HG02852 (cell line): ENCODE measurements around the gene VAV3.

Source experiments
- ATAC-seq: cut with Tn5 transposase; IDR thresholded peaks from one replicate; pipeline ENCODE4 v1.9.1; 2021; ENCODE audit warnings: mild to moderate bottlenecking, moderate library complexity; ENCODE audit not compliant: unreplicated experiment

VAV3 gene

DNA sequence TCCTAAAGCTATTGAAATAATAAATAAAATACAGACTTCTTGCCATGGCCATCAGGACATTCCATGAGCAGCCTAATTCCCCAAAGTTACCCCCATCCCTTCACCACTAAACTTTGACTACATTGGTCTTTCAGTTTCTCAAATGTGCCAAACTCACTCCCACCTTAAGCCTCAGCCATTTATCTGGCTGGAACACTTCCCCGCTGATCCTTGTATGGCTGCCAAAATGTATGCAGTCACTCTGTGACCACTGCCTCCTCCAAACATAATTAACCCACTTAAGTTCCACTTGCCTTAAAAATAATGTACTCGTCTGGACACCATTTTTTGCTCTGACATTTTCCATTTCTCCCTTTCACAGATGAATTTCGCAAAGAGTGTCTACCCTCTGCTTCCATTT lies 416.7 kb downstream of the VAV3 start:
- ATAC-seq, result no peak

DNA sequence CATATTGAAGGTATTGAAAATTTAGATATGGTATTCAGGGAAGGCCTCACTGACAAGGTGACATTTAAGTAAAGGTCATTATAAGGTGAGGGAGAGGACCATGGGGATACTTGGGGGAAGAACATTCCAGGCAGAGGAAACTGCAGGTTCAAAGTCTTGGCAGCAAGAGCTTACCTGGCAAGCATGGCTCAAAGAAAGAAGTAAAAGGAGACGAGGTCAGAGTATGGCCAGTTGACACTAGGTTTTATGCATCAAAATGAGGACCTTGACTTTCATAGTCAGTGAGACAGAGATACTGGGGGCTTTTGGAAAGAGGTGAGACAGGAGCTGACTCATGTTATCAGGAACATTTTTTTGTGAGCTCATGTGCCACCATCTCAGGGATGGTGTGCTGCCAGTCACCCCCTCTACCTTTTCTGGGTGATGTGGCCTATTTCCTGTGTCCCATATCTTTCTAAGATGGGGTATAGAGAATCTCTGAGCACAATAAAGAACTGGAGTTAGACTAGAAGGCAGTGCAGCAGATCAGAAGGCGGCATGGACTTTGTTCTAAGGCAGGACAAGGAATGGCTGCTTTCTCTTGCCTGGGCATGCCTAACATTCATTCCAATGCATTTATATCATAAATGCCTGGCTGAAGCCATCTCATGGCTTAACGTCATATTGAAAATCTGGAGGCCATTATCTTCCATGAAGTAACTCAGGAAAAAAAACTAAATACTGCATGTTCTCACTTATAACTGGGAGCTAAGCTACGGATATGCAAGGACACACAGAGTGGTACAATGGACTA lies 417.4 kb downstream of the VAV3 start:
- ATAC-seq, result no peak

DNA sequence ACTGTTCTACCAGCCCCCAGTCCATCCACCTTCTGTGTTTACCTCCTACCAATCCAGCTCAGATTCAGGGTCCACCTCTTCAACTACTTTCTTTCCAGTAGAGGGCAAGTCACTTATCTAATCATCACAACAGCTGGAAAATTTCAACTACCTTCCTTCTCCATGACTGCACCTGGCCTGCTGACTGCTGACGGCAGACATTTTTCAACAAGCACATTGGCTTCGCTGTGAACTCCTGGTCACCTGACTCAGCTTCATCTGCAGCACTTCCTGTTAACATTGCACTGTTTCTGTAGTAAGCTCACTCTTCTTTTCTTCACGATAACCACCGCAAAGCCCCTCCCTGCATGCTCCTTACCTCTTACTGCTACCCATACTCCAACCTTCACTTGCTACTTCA lies 418.4 kb downstream of the VAV3 start:
- ATAC-seq, result no peak

DNA sequence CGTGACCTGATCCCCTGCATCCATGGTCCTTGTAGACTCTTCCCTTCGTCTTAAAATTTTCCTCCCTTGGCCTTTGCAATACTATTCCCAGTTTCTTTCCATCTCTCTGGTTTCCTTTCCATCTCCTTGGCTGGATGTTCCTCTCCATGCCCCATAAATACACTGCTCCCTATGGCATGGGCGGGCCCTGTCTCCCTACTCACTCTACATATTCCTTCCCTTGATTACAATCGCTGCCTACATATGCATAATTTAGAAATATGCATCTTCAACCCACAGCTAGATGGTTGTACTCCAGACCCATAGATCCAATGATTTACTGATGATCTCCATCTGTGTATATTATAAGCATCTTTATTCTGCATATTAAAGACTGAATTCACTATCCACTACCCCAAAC lies 419.1 kb downstream of the VAV3 start:
- no peak for ATAC-seq

DNA sequence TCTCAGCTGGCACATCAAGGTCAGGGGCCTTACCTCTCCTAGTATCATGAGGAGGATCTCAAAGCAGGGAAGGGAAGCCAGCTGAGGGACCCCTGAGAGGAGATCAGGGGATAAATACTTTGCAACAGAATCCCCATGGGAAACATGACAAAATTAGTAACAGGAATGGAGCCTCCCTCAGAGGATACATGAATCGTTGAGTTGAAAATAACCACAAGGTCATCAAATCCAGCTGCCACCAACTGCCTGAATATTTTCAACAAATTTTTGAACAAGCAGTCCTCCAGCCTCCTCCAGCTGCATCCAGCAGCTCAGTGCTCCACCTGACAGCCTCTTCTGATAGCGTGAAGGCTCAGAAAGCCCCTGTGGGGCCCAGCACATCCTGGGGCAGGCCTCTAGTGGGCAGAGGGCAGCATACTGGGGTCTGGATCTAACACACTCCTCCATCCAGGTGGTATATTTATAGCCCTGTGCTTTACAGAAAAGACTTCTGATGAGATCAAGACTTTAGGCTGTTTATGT lies 419.9 kb downstream of the VAV3 start:
- no peak for ATAC-seq

DNA sequence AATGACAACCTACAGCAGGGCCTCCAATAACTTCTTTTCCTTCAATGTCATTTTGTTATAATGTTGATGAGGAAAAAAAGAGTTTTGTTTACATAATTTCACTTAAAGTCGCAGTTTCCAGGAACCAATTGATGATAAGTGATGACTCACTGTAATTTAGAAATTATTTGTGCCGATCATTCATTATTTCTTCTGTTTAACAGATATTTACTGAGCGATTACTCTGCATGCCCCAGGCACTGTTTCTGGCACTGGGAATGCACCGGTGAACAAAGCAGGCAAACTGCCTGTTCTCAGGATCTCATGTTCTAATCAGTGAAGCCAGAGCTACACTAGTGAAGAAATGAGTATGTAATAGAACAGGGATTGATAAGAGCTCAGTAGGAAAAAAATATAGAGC lies 420.7 kb downstream of the VAV3 start:
- no peak for ATAC-seq

DNA sequence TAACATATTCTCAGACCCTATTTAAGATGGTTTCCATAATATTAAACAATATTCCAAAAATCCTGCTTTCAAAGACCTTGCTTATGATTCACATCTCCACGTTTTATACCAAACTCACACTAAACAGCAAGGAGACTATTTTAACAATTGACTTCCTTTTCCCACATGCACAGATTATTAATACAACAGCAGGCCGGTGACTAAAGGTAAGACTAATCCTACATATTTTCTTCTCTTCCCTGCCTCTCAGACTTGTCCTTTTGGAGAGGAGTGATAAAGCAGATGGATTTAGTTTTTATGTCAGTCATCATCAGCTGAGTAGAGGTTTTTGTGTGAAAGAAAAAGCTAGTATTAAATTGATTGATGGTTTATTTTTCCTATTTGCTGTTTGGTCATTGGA lies 423.6 kb downstream of the VAV3 start:
- ATAC-seq, result no peak

DNA sequence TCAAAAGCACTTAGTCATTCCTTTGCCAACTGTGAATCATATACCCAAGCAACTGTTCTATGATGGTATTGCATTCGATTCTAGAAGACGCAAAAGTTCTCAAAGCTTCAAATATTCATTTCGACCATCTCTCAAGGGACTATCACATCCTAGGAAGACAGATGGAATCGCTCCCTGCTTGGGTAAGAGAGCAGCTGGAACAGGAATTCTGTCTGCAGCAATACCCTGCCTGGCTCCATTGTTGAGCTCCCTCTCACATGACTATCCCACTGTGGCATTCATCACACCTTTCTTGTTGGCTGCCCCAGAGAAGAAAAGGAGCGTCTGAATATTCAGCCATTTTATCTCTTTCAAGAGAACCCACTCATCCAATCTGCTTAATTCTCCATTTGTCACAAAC lies 426.5 kb downstream of the VAV3 start:
- ATAC-seq, result no peak

DNA sequence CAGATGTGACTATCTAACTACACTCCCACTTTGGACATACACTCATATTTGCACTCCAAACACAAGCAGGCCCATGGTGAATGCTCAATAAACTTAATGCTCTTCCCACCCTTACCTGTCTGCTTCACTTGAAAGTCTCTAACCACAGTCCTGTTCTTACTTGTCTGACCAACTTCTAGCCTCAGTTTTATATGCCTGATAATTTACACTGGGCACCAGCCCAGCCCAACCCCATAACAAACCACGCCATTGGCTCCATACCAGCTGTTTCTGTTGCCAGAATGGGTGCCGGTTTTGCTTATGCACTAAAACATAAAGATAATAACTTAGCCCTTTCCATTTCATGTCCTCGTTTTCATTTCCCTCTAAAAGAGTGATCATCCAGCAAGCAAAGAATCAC lies 428.7 kb downstream of the VAV3 start:
- no peak for ATAC-seq

DNA sequence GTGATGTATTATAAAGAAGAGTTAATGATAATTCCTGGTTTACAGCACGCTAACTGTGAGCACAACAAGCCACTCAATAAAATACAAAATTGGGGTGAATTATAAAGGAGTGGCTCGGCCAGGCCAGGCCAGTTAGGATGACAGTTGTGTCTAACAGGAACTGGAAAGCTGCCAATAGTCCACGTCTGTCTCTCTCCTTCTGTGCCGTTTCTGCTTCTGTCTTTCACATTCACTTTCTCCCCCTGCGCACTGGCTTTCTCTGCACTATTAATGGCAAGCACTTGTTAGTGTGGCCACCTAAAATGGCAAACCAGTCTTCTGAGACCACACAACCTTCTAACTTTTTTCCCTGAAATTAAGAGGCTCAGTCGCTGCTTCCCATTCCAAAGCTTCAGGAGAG lies 429.9 kb downstream of the VAV3 start:
- no peak for ATAC-seq

DNA sequence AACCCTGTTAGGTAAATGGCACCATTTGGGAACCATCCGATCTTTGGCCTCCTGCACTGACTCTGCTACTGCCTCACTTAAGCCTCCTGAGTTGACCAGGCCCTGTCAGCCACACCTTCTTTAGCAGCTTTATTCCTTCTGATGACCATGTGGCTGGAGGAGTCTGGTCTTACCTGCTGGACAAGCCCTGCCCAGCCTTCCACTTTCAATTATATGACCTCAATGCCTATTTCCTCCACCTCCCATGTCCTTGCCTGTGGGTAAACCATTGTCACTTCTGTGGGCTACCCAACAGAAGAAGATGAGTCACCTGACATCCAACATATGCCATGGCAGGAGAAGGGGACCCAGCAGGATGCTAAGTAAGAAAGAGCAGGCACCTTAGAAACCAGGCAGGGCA lies 430.3 kb downstream of the VAV3 start:
- no peak for ATAC-seq

DNA sequence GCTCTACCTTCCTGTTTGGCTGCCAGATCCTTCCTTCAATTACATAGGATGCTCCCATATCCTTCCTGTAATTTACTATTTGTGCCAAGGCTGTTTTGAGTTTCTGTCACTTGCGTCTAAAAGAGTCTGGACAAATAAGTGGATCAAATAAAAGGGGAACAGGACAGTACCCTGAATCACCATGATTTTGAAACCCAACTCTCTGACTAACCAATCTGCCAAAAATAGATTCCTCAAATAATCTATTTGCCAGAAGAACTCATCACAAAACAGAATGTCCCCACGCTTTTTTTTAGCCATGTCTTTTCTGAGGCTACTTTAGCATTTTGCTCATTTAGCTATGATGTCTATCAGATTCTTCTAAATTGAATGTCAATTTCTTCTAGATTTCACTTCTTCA lies 431.5 kb downstream of the VAV3 start:
- no peak for ATAC-seq

DNA sequence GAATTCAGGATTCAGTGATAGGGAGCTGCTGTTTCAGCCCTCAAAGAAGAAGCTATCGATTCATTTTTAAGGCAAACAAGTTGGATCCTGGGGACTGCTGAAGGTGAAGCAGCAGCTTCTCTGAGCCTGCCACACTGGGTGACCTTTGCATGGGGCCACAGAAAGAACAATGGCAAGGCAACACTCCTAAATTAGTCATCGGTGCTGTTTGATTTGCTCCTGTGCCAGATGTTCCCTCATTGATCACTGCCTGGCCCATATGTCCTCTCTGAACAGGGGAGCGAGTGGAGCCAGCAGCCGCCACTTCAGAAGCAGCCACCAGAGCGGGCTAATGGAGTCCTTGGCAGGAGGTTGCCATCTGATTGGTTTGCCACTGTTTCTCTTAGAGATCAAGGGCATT lies 432.7 kb downstream of the VAV3 start:
- no peak for ATAC-seq

DNA sequence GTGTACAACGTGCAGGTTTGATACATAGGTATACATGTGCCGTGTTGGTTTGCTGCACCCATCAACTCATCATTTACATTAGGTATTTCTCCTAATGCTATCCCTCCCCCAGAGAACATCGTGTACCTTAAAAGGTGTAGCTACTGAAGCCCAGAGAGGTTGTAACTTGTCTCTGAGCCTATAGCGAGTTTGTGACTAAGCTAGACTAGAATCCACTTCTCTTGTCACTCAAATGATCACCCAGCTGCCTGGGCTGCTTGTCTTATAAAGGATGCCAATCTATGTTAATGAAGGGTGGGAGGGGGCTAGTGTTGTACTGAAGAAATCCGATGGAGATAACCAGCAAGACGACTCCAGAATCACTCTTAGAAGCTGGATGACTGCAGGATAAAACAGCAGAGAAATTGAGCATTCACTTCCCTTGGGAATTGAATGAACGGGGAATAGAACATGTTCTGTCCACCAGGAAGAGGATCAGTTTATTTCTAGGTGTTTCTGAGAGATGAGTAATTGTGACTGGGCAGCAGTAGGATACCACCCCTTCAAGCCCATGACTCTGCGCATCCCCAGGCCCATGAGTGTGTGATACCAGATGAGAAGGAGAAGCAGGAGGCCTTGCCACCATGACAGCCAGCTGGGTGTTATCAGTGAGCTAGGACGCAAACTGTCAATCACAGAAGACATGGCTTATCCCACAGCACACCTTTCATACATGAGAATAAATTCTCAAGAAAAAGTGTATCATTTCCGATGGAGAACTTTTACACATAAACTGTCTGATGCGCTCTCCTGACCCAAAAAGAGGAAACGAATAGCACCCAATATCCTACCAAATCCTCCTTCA lies 433.7 kb downstream of the VAV3 start:
- no peak for ATAC-seq

DNA sequence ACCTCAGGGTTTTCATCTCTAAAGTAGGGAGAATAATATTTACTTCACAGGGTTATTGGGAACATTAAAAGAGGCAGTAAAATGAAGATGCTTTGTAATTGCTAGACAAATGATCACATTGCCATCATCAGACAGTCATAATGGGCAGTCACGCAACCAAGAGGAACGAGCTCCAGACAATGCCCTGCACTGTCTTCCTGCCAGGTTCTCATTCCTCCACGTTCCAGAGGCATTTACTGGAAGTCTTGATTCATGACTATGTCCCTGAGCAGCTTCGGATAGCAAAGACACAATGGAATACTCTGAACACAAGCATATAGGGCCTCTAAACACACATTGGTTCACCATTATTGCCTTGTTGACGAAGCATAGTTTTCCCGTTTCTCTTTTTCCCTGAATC lies 434.4 kb downstream of the VAV3 start:
- no peak for ATAC-seq

DNA sequence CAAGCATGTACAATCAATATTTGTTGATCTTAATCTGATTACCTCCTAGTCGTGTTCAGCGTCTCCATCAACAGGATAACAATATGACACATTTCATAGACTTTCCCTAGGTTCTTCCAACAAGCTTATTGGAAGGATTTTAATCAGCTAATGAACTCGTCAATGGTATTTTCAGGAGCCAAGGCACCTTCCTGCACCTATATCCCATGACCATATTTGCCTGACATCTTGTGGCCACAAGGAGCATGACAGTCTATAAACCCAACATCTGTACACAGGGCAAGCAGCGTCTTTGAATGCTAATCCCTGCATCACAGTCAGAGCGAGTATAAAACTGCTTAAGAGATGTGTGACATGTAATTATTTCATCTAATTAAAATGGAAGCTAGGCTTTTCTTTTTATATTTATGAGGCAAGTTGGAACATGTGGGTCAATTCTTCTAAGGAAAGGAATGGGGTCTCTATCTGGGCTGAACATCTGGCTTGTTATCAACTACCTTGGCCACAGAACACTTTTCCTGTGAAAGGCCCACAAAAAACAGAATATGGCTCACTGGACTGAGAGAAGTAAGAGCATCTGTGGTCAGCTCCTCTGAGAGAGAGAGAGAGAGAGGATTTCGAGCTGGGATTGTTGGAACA lies 435.4 kb downstream of the VAV3 start:
- ATAC-seq, result peak; percentile 98

DNA sequence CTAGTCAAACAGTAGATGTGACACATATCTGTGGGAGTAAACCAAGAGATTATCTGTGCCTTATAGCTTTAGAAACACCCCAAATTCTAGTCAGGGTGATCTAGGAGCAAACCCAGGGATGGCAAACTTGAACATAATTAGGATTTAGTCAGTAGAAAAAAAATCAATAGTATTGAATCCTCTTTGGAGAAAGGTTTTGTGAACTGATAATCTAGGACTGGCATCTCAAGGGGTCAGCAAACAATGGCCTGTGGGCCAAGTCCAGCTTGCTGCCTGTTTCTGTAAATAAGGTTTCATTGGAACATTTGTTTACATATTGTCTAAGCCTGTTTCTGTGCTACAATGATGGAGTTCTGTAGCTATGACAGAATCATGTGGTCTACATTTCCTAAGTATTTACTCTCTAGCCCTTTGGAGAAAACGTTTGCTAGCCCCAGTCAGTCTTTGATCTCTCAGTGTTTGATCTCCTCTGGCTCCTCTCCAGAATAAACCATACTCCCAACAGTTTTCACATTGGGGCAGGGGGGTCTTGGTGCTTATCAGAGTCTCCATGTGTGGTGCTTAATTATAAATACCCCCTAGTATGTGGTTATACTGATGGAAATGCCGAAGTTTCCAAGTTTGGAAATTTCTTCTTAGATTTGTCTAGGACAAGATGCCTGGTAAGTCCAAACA lies 438.3 kb downstream of the VAV3 start:
- ATAC-seq, result no peak

DNA sequence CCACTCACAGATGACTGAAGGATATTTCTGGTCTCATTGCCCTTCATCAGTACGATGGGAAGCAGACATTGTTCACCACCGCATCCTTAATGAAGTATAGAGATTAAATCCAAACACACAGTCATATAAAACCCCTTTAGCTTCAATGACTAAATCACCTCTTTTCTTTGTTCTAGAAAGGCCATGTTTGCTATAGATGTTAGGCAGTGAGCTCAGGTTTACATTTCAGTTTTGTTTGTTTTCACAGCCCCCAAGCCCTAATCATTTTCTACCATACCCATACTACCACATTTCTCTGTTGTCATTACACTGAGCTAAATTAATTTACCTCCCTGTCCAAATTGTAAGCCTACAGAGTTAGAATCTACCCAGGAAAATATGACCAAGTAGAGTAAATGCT lies 439.0 kb downstream of the VAV3 start:
- ATAC-seq, result no peak

DNA sequence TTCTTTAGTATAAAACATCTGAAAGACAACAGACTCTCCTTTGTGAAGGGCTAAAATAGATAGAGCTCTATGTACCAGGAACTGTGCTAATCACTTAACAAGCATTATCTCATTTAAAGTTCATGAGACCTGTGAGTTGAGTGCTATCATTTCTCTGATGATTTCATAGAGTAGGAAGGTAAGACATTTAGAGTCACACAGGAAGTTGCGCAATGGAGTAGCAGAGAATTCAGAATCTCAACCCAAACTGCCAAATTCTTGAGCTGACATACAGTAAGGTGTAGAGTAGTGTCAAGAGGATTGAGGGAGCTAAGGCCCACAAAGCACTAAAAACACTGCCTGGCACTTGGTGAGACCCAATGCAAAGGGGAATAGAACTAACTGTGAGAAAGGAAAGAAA lies 439.8 kb downstream of the VAV3 start:
- ATAC-seq, result no peak

DNA sequence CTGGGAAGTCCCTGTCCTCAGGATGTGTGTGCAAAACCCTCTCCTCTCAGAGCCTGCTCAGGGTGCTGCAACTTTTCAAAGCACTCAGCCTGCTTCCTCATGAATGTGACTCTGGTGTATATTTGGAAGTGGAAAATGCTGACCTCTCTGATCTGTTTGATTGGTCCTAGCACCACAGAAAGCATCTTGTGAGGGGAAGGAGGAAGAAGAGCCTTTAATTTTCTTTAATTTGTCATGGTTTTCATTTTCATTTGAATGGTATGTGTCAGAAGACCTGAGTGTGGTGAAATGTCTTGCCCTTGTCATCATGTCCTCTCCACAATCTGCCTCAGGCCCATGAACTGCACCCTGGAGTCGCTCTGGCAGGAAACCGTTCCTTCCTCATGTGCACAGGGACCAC lies 440.7 kb downstream of the VAV3 start:
- ATAC-seq, result no peak

DNA sequence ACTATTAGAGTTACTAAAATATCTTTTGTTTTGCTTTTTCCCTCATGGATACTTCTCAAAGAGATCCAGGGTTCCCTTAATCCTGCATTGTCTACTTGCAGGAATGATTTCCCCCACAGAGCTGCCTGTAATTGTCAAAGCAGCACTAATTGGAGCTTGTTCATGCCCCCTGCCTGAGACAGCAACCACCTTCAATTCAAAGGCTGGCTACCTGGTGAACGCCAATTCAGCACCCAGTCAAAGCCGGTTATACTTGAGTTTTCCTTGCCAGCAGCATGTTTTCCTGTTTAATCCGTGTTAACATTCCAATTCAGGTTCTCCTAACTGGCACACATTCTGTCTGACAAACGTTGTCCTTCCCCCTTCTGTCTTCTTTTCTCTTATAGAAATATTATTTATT lies 441.2 kb downstream of the VAV3 start:
- ATAC-seq, result no peak
